Right hindlimb (tissue), 1 donor: ENCODE measurements around the gene HABP4.
"Not testable (repeated sequence)": the region's sequence is repeated elsewhere in the genome, so short reads cannot be mapped to it uniquely, and the experiment has no call there.

Experiments
- DNase-seq: peaks from one replicate; pipeline ENCODE4 v3.0.0-alpha.2; 2018

HABP4 gene

DNA sequence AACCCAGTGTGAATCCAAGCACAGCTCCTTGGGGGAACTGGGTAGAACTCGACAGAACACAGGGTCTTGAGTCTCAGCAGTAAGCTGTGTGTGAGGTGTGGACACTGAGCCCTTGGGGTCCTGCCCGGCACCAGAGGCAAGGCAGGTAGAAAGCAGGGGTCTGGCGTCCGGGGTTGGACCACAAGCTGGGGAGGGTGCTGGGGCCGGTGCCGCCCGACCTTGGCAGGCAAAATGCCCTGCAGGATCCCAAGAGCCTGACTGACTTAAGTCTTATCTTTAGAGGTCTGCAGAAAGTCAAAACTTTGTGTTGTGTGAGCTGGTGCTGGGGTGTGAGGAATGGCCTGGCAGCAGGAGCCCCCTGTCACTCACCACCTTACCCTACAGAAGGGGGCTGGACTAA lies 49.3 kb downstream of the HABP4 start:
- no peak for DNase-seq

DNA sequence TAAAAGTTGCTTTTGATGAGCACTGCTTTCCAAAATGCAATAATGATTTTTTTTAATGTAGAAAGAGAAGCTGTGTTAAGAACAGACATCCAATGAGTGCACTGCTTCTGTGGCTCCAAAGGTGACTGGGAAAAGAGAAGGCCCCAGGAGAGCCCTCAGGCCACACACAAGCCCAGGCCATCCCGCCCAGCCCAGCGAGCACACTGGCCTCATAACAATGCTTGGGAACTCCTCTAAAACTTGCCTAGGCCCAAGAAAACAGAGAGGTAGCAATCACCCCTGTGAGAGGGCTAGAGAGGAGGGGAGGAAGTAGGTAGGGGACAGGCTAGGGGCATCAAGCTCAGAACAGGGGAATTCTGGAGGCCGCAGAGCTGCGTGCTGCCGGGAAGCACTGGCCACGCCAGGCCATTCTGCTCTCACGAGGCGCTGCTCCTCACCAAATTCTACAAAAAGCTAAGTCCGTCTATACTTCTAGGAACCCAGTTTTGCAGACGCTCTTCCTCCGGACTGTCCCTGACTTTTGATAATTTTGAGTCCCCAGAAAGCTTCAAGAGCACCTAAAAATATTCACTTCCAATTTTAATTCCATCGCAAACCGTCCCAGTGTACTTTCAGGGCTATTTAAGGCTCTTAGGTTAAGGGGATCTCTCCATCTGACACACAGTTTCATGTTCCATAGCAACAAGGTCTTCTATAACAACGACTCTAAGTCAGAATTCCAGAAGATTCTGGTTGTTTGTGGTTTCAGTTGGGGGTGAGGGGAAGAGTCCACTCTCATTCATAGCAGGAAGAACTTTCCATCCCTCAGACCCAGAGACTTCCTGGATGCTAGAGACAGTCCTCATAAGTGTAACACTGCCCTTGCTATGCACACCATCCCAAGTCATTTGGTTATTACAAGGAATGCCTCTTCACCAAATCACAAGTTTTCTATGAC lies 51.0 kb downstream of the HABP4 start:
- no peak for DNase-seq

DNA sequence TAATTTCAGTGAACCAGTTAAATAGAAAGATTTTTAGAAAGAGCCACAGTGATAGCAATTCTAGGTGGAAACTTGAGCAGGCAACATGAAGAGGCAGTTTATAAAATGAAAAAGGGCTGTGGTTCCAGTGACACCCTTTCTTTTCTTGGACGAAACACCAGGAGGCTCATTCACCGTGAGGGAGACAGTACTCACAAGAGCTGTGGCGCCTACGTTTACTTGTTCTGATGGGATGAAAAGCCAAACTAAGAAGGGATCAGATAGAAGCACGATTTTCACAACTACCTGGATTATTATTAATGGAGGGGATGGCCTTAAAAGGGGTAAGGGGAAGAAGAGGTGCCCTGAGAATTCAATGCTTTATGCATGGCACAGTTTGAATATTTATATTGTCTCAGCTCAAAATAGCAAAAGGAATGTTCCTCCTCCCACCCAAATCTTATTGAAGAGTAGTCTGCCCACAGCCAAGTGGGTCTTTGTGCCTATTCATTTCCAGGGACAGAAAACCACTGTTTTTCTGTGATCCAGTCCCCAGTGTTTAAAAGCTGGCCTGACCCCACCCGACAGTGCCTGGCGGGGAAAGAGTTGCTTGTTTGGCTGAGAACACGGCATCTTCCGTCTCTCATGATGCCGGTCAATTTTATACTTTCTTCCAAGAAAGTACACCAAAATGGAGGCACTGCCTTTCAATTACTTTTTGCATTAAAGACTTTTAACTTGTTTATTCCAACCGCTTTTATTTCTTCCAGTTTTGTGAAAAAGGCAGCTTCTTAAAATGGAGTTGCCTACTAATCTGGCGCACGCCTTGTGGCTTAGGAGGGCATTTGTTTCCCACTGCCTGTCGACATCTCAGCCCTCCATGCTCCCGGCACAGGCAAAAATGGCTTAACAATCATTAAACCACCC lies 51.9 kb downstream of the HABP4 start:
- no peak for DNase-seq

DNA sequence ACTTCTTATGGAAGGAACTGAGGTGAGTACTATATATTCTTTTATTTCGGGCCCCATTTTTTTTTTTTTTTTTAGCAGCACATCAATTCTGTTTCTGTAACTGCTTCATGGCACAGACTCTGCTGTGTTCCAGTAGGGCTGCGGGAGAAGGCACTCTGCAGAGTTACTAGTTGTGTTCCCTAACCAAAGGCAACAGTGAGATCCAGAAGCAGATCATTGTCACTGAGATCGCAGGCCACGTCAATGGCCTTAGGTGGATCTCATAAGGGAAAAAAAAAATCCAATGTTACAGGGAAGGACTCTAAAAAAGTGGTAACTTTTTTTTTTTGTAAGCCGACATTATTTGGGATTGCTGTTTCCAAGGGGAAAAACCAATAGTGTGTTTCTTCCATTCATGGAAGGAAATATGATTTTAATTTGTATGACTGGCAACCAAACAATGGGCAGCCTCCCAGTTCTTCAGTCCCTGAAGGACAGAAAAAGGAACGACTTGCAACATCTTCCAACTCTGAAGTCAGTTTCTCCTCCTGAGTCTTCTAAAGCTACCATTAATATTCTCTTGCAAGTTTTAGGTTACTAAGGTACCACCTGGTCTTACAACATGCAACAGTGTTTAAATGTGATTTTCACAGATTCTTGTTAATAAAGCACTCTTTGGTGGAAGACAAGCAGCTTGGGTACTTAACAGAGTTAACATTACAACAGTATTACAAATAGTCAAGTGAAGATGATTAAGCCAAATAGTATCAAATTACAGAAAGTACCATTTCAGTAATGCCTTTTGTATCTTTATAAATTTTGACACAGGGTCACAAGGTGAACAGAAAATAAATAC lies 52.8 kb downstream of the HABP4 start:
- DNase-seq = no peak

DNA sequence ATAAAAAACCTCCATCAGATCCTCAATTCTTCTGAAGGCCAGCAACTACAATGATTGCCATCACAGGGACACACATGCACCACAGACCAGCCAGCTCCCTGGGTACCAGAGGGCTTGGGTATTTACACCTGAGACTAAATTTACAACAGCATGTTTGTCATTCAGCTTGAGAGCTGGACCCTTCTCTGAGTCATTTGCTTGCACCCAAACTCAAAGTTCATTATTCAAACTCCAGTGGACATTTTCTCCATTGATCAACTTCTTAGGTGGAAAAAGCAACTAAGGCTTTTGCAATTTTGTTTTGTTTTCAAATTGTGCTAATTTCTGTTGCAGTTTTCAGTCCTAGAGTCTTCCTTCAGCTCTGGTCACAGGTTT lies 53.4 kb downstream of the HABP4 start:
- DNase-seq = not testable (repeated sequence)

DNA sequence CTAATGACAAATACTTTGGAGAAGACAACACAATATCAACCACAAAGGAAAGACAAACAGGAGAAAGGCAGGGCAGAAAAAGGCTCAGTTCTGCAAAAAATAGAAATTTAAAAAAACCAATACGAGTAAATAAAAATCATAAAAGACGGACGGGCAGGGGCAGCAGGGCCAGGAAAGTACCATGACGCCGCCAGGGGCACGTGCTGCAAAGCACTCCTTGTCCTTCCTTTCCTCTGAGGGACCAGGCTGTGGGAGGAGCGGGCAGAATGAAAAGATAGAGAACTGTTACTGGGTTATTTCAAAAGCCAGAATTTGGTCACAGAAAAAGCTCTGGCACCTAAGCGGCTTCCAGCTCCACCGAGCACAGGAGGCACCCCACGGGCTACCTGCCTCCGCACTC lies 53.9 kb downstream of the HABP4 start:
- DNase-seq = no peak

DNA sequence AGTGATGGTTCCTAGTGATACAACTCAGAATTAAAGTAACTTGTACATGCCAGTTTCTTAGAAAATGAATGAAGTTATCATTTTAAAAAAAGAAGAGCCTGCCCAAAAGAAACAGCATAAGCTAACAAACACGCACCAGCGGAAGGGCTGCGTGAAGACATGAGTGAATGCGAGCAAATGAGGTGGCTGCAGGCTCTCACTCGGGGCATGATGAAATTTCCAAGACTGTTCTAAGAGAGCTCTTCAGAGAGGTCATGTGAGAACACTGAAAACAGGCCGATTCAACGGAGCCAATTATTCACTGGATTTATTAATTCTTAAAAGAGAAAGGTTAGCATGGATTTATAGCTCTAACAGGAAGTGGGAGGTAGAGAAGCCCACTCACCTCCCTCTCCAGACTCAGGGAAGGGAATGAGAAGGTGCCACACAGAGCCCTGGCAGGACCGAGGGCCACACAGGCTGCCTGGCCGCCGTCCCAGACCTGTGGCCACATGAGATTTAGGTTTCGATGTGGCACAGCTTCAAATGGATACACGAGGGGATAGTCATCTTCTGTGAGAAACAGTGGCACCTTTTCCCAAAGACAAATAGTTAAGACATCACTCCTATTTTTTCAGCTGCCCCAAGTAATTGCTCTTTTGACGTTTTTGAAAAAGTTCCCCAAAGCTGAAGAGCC lies 55.5 kb downstream of the HABP4 start:
- DNase-seq = no peak

DNA sequence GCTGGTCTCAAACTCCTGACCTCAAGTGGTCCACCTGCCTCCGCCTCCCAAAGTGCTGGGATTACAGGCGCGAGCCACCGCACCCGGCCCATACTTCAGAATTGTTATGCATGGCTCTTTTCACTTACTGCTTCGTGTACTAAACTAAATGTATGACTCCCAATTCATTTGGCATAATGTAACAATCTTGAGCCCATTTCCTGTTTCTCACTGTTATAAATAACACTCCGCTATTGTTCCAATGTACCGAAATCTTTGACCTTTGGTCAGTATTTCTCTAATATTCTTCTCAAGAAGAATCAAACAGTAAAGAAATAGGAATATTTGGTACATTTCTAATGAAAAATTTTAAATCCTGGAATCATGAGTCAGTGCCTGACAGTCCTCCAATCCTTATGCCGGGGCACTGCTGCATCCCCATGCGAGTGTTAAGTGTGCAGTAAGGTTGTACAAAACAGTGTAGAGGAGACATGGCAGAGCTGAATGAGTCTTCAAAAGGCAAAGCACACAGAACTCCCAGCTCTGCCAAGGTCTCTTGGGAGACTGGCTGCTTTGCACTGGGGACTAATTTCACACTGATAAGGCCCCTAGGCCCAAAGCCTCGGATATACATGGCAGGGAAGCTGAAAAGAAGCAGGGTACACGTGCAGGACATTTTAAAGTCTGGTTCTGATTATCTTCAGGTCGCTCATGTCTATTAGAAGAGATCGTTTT lies 58.4 kb downstream of the HABP4 start:
- DNase-seq = no peak

DNA sequence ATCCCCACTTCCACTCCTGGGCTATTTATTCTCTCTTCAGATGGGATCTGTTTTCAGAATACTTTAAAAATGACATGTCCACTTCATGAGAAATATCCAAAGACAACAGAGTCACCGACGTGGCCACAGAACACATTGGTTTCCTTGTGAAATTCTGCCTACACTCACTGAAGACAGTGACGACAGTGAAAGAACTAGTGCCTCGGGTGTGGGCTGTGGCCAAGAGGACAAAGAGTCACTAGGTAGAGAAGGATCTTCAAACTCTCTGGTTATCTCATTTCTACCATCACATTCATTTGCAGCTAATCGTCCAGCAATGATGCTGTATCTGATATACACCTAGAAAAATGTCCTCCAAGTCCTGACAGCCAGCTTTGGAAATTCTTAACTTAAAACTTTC lies 59.1 kb downstream of the HABP4 start:
- DNase-seq = no peak

DNA sequence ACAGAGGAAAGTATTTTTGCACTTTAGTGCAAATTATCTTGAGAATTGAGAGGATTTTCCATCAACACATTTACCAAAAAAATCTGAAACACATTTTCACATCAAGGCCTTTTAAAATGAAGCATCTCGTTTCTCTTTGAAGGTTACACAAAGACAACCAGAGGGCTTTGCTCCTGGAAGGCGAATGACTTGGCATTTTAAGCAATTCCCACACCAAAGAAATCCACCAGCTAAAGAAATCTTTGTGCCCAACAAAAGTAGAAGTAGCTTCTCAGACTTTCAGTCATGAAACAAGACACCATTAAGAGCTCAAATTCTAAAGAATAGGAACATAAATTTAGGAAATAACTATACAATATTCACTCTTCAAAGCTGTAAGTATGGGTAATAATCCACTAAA lies 59.9 kb downstream of the HABP4 start:
- DNase-seq = no peak

DNA sequence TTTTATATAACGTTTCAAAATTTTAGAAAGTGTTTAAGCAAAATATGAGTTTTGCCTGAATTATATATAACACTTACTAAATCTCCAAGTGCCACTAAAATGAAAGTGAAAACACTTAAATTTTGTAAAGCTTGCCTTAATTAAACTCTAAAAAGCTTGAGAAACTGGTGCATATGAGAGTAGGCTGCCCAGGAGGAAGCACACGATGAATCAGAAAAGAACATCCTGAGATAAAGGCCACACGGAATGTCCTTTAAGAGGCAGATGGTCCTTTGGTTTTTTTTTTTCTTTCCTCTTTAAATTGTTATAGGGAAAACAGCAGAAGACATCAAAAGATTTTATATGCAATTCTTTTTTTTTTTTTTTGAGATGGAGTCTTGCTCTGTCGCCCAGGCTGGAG lies 60.3 kb downstream of the HABP4 start:
- no peak for DNase-seq

DNA sequence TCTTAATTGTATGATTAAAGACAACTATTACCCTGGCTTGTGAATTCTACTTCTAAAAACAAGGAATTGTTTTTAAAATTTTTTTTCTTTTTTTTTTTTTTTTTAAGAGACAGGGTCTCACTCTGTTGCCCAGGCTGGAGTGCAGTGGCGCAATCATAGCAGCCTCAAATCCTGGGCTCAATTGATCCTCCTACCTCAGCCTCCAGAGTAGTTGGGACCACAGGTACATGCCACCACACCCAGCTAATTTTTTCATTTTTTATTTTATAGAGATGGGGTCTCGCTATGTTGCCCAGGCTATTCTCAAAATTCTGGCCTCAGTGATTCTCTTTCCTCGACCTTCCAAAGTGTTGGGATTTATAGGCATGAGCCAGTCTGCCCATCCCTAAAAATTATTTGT lies 62.3 kb downstream of the HABP4 start:
- no peak for DNase-seq

DNA sequence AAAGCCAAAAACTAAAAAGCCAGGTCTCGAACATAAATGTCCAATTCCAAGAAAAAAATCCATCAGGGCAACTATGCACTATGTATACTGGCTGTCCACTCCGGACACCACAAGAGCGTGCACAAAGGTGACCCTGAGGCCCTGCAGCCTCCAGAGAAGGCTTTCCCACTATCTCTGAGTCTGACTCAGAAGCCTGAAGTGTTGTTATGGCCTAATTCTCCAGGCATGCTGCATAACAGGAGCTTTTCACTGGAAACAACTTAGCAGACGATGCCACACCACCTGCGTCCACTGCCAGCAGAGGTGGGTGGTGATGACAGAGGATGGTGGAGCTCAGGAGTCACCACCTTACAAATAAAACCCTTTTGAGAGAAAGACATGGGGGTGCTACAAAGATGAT lies 63.7 kb downstream of the HABP4 start:
- no peak for DNase-seq

DNA sequence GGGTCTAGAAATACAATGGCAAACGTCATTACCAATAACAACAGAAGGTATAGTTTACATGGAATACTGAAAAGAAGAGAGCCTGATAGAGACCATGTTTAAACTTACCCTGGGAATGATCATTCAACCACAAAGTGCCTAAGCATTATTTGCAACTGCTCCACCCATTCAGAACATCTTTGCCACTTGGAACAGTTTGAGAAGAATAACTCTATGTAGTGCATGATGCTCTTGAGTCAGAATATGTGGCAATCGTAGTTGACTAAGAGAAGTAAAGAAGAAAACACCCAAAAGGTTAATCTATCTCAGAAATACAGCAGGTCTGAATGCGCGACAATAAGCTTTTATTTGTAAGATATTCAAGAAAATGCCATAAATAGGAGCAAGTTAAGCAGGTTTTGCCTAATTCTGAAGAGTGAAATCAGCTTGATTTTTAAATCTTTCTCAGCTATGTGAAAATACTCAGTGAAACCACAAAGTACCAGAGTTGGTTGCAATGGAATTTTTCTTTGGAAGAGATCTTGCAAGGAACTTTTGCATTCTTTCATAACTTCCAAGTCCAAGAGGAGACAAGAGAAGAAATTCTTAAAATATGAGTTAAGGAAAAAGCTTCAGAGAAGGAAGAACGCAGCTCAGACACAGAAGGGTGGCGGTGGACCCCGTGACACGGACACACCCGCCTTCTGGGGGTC lies 64.3 kb downstream of the HABP4 start:
- DNase-seq = peak; percentile 25

DNA sequence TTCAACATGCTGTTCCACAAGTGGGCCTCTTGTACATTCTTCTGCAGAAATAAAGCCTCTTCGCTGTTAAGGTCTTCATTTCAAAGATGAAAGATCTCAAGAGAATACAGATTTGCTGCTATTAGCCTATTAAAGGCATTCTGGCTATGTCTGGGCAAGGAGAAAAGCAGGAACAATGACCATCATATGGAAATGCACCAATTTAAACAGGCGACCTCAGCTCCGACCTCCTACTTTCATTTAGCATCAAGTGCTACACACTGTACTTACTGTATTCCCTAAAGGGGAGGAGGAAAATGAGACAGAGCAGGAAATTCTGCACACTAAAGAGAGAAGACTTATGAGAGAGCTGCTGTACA lies 64.8 kb downstream of the HABP4 start:
- no peak for DNase-seq

DNA sequence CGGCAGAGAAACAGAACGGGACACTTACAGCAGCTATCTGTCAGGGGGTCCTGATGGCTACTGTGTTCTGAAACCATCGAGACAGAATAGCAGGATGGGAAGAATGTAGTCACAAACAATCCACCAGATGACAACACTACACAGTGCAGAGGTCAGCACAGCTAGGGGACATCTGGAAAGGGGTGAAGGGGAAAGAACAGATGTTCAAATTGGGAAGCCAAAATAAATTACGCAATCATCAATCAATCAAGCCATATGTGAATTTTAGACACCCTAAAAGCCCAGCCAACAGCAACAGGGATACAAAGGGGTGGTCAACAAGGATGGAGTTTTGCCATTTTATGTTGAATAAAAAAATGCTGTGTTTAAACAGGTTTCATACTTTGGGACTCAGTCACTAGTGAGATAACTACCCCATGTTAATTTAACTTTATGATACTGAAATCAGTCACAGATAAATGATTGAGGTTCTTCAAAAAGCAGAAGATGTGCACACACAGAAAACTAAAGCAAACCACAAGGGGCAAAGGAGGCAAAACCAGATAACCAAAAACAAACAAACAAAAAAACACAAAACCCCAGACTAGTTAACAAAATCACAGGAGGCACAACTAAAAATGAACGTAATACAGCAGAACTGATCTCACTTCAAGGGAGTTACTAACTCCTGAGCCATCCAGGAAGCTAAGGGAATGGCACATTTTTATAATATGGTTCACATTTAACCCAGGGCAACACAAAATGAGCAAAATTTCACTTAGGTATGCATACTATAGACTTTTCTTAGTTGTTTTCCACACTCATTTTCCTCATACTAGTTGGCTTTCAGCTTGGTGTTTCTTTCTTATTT lies 65.9 kb downstream of the HABP4 start:
- DNase-seq = no peak

DNA sequence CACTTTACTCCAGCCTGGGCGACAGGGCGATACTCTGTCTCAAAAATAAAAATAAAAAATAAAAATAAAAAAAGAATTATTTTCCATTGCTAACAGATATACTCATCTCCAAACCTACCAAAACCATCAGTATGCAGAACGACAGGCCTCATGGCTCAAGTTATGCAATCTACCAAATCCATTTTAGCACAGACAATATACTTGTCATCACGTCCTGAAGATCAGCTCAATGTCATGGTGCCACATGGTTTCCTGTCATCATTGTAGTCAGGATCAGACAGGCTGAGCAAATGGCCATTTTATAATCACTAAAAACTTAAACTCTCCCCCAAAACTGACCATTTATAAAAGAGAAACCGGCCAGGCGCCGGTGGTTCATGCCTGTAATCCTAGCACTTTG lies 69.1 kb downstream of the HABP4 start:
- DNase-seq = no peak

DNA sequence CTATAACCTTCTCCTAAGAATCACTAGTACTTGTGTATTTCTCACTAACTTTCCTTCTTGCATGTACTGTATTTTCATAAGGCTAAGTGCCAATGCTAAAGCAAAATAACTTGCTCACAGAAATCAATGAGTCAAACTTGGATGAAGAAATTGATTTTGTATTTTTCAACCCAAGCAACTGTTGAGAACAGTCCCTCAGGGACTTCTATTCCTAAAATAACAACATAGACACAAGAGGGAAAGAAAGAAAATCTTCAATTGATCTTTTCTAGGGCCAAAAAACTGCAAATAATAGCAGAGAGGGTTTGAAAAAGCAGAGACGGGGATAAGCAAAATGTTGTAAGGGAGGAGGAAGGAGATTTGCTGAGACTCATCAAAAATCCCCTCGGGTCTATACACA lies 69.8 kb downstream of the HABP4 start:
- no peak for DNase-seq

DNA sequence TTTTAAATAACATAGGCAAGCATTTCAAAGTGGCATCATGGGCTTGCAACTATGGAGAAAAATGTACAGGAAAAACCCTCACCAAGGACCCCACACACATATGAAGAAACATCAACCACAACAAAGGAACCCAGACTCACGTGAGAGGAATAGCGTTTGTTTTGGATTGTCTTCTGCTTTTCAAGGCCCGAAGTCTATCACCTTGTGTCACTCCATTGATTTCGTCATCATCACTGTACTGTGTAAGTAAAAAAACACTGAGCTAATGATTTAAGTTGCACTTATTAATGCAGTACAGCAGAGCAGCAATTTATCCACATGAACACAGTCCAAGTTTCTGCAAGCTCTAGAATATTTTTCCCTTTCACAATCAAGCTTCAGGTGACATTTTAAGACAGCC lies 72.4 kb downstream of the HABP4 start:
- DNase-seq = no peak

DNA sequence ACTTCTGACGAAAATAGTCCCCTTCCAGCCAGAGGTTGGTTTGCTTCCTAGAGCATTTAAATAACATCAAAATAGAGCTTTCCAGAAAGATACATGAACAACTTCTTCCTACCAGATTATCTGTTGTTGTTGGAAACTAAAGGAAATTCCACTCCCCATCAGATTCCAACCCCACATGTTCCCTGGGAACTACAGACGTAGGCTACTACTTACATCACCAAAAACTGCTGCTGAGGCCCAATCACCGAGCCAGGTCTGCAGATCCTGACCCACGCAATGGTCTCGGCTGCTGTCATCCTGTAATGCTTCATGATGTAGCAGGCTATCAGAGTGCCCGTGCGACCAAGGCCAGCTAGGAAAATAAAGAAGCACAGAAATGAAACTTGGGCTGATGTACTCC lies 73.4 kb downstream of the HABP4 start:
- DNase-seq = no peak
